Ecto neural progenitor cell (in vitro differentiated cells): Measurements from ENCODE around the gene HAPLN2.
"Not testable (repeated sequence)": the region's sequence is repeated elsewhere in the genome, so short reads cannot be mapped to it uniquely, and the experiment has no call there.

Experiments used
- DNase-seq: peaks from one replicate; pipeline ENCODE4 v3.0.0-alpha.2; 2018; ENCODE audit warnings: low spot score

Gene HAPLN2

DNA sequence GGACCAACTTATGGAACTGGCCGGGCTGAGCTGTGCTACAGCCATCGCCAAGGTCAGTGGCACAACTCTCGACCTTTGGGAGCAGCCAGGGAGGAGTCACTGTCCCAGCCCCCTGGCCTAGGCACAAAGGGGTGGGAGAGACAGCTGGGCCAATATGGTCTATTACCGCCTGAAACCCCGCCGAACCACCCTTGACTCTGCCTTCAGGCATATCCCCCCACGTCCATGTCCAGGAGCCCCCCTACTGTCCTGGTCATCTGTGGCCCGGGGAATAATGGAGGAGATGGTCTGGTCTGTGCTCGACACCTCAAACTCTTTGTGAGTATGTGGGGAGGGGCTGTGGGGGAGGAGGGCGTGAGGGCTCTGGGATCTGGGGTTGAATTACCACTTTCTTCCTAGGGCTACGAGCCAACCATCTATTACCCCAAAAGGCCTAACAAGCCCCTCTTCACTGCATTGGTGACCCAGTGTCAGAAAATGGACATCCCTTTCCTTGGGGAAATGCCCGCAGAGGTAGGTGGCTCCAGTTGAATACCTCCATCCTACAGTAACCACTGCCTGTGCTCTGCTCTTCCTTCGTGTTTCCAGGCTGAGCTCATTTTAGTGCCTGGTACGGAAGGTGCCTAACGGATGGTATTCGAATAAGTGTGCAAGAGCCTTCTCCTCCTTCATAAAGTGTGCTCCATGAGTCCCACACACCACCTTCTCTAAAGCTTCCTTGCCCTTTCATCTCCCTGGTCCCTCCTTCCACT, 26.9 kb upstream of the HAPLN2 start:
- no peak for DNase-seq

DNA sequence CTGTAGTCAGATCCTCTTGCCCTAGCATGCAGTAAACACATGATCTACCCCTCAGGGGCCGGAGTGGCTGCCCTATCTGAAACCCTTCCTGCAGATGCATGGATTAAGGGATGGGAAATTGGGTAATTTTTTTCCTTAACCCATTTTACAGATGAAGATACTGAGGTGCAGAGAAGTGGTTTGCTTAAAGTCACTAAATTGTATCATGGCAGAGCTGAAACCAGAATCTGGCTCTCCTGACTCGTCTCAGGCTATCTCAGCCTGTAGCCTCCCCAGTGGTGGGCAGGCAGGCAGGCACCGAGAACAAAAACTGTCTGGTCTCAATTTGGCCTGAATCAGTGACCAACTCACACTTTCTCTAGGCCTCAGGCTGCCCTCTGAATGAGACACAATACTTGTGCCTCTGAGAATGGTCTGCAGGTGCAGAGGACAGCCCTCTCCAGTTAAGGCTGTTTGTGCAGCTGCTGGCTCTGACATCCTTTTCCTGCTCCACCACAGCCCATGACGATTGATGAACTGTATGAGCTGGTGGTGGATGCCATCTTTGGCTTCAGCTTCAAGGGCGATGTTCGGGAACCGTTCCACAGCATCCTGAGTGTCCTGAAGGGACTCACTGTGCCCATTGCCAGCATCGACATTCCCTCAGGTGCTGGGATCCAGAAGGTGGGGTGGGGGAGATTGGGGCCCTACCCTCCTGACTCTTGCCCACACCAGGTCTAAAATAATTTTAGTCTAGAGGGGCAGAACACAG, 26.1 kb upstream of the HAPLN2 start:
- DNase-seq: no peak

GRCh38 chr1:156593661-156593989, 25.6 kb upstream of the HAPLN2 start:
- DNase-seq: no peak

GRCh38 chr1:156594190-156594589, 25.0 kb upstream of the HAPLN2 start:
- no peak for DNase-seq

DNA sequence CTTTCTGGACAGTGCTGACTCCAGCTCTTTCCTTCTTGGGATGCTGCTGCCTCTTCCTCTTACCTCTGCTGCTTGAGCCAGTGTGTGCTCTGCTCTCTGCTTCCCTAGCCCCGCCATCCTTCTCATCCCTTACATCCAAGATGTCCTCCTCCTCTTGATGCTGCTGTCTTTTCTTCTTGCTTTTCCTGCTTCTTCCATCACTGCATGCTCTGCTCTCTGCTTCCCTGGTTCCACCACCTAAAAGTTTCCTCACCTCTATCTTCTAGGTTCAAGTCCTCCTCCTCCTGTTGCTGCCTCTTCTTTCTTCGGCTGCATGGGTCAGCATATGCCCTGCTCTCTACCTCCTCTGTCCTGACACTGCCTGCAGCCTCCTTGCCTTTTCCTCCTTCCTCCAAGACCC, 24.2 kb upstream of the HAPLN2 start:
- no peak for DNase-seq

- no peak for DNase-seq
Observed at GRCh38 chr1:156596426-156596825, 22.8 kb upstream of the HAPLN2 start.

GRCh38 chr1:156598125-156598524, 21.1 kb upstream of the HAPLN2 start:
- DNase-seq: no peak

- no peak for DNase-seq
Observed at GRCh38 chr1:156598731-156599432, 20.3 kb upstream of the HAPLN2 start.

GRCh38 chr1:156599811-156600210, 19.4 kb upstream of the HAPLN2 start:
- no peak for DNase-seq

DNA sequence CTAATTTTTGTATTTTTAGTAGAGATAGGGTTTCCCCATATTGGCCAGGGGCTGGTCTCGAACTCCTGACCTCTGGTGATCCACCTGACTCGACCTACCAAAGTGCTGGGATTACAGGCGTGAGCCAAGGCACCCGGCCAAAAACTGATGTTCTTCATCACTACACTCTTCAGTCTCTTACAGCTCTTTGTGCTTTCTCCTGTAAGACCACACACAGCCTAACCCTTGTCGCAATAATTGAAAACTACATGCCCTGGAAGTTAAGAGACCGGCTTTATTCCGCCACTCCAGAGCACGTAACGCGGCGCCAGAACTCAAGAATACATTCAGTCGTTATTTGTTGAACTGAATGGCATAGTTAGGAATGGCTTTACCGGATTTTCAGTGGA, 18.5 kb upstream of the HAPLN2 start:
- no peak for DNase-seq

GRCh38 chr1:156601122-156601830, 17.9 kb upstream of the HAPLN2 start, which contains the start of gene GPATCH4:
Gene GPATCH4 (minus strand): TSS chr1:156601479.
- peak; percentile 87 for DNase-seq

GRCh38 chr1:156601892-156602291, 17.3 kb upstream of the HAPLN2 start:
- DNase-seq: no peak

DNA sequence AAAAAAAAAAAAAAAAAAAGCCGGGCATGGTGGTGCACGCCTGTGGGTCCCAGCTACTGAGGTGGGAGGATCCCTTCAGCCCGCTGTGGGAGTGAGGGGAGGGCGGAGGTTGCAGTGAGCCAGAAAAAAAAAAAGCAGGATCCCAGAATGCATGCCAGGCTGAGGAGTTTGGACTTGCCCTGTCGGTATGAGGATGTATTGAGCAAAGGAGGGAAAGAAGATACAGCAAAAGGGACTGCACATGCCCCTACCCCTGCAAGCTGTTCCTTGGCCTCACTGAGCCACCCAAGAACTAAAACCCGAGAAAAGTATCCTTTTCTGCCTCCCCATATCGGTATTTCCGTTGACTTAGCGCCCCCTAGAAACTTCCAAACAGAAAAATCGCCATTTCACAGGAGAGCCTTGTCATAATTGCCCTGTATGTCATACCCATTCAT, 16.6 kb upstream of the HAPLN2 start:
- DNase-seq: no peak

DNA sequence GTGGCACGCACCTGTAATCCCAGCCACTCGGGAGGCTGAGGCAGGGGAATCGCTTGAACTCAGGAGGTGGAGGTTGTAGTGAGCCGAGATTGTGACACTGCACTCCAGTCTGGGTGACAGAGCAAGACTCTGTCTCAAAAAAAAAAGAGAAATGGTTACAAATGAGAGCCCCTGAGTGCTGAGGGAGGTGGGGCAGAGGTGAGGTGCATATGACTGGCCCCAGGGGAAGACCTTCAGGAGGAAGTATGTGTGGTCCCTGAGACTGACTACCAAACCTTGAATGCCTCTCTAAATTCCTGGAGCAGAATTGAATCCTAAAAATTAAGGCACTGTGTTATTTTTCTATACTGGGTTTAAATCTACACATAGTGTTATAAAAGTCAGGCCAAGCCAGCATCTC, 11.9 kb upstream of the HAPLN2 start:
- DNase-seq: not testable (repeated sequence)

DNA sequence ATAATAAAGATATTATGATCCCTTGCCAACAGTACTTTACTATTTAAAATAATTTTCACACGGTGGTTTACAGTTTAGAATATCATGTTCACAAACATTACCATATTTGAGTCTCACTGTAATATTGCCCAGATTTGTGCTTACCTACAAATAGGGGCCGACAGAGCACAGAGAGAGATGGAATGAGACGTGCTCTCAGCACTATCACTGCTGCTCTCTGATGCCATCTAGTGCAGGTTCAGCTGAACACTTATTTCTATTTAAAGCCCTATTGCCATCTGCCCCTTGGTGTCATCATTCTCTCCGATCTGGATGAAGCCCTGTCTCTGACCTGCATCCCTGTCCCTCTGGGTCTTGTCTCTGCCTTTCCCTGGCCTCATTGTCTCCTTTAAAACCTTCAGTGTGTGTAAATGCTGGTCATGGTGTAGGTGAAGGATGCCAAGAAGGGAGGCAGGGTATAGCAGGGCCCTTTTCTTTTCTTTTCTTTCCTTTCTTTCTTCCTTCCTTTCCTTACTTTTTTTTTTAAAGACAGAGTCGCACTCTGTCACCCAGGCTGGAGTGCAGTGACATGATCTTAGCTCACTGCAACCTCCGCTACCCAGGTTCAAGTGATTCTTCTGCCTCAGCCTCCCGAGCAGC, 11.1 kb upstream of the HAPLN2 start:
- no peak for DNase-seq

- no peak for DNase-seq
Observed at GRCh38 chr1:156608981-156609380, 10.2 kb upstream of the HAPLN2 start.

DNA sequence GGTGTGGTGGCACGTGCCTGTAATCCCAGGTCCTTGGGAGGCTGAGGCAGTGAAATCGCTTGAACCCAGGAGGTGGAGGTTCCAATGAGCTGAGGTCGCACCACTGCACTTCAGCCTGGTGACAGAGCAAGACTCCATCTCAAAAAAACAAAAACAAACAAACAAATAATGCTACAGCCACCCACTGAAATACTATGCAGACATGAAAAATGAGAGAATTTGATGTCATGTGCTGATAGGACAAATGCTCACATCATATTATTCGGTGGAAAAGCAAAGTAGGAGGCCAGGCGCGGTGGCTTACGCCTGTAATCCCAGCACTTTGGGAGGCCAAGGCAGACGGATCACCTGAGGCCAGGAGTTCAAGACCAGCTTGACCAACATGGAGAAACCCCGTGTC, 9.1 kb upstream of the HAPLN2 start:
- DNase-seq: not testable (repeated sequence)

DNA sequence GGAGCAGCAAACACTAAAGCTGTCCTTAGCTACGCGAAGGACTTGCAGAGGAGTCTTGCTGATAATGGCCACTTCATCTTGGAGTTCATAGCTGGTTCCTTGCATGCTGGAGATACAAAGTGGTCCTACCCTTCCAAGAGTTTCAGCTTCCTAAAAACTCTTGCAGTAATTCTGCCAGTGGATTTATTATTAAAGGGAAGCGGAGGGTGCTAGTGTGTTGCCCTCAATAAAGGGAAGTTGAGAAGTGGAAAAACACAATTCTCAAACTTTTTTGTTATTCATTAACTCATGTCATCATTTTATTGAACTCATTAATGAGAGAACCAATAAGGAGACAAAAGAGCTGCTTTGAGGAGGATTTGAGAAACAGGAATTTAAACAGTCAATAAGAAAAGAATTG, 6.5 kb upstream of the HAPLN2 start:
- no peak for DNase-seq

GRCh38 chr1:156615946-156616345, 3.3 kb upstream of the HAPLN2 start:
- no peak for DNase-seq

GRCh38 chr1:156616463-156616862, 2.8 kb upstream of the HAPLN2 start:
- DNase-seq: no peak

DNA sequence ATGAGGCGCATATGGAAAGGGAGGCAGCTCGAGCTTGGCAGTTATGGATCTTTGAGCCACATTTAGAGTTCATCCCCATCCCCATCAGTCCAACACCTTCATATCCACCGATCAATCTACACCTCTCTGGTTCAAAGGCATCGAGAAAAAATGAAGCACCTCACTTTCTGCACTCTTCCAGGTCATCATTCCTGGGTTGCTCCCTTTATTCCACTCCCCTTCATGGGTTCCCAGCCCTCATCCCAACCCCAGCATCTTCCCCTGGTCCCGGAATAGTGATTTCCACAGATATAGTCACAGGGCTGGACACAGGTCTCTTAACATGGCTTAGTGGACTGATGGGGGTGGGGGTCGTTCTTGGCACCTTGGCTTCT, 354 bp downstream of the HAPLN2 start:
- no peak for DNase-seq
